ENCODE measurements around the gene IGF2R.

Gene IGF2R

GRCh38 chr6:159939591-159940016, 29.3 kb upstream of the IGF2R start:
- TF ChIP-seq FOXM1 (IDR thresholded peaks at IDR 0.05; ENCODE audit: borderline replicate concordance, low read depth) (no peak), TCF12 (IDR thresholded peaks at IDR 0.05; ENCODE audit: low read depth) (no peak), CEBPB (IDR thresholded peaks at IDR 0.05) (no peak), EP300 (IDR thresholded peaks at IDR 0.05; ENCODE audit: borderline replicate concordance) (no peak), TAF1 (IDR thresholded peaks at IDR 0.05; ENCODE audit: low read depth) (no peak), TEAD4 (IDR thresholded peaks at IDR 0.05) (no peak), ZBTB7A (IDR thresholded peaks at IDR 0.05; ENCODE audit: low read depth) (no peak), MAX (IDR thresholded peaks at IDR 0.05) (no peak), REST (IDR thresholded peaks at IDR 0.05; ENCODE audit: low read depth) (no peak), CREB1 (IDR thresholded peaks at IDR 0.05; ENCODE audit: low read depth) (no peak), EGR1 (IDR thresholded peaks at IDR 0.05) (no peak), NFIC (IDR thresholded peaks at IDR 0.05) (no peak), RAD21 (IDR thresholded peaks at IDR 0.05; ENCODE audit: low read depth) (no peak), YY1 (IDR thresholded peaks at IDR 0.05; ENCODE audit: low read depth) (no peak)
- TF ChIP-seq, protein P1, sequence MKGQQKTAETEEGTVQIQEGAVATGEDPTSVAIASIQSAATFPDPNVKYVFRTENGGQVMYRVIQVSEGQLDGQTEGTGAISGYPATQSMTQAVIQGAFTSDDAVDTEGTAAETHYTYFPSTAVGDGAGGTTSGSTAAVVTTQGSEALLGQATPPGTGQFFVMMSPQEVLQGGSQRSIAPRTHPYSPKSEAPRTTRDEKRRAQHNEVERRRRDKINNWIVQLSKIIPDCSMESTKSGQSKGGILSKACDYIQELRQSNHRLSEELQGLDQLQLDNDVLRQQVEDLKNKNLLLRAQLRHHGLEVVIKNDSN (IDR thresholded peaks at IDR 0.05), result no peak

DNA sequence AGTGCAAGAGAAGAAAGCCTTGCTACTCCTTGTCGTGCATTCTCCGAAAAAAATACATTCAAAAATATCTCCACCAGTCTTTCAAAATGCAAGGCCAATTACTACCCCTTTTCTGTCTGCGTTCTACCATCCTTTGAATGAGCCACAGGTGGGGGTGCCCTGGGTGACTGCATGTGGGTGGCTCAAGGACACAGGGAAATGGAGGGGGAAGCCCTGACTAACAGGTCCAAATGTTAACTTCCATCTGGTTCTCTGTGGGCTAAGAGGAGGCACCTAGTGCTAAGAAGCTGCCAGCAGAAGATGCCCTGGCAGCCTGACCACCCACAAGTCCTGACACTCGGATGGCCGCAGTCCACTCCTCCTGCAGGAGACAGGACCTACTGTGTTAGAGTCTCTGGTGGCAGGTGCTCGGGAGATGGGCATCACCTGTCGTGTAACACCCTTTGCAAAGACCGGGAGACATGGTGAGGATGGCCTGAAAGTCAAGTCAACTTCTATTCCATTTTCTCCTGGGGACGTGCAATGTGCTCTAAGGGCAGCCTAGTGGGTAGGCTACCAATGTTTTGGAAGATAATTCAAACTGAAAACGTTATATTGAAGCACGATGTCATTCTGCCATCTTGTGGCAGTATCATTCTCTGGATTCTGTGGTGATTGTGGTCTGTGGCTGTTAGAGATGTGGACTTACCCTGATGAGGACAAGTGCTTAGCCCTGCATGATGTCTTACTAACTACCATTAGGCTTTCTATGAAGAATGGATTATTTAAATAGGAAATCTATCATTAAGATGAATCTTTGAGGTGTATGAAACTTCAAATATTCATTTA, 27.4 kb upstream of the IGF2R start:
- TF ChIP-seq TEAD4 (IDR thresholded peaks at IDR 0.05) (no peak), RAD21 (IDR thresholded peaks at IDR 0.05; ENCODE audit: low read depth) (peak; percentile 57)

DNA sequence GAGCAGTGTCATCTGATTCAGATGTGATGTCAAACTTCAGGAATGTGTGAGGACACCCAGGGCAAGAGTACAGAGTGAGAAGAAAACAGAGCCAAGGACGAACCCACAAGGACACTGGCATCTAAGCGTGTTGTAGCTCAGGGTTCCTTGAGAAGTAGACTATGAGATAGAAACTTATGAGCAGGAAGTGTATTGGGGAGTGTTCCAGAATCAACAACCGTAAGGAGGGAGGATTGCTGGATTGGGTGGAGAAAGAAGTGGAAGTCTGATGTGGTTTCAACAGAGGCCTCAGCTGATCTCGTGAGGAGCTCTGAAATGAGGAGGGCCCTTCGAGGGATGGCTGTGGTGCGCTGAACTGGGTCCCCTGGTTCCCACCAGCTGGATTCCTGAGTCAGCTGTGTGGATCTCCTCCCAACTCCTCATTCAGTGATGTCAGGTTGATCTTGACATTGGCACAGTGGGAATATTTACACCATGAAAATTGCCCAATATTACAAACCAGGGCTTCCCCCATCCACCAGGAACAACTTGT, 25.7 kb upstream of the IGF2R start:
- TF ChIP-seq YY1 (IDR thresholded peaks at IDR 0.05; ENCODE audit: low read depth) (no peak), ZBTB7A (IDR thresholded peaks at IDR 0.05; ENCODE audit: low read depth) (no peak), CREB1 (IDR thresholded peaks at IDR 0.05; ENCODE audit: low read depth) (no peak), RAD21 (IDR thresholded peaks at IDR 0.05; ENCODE audit: low read depth) (no peak), MAX (IDR thresholded peaks at IDR 0.05) (no peak), EP300 (IDR thresholded peaks at IDR 0.05; ENCODE audit: borderline replicate concordance) (no peak), NFIC (IDR thresholded peaks at IDR 0.05) (no peak), FOXM1 (IDR thresholded peaks at IDR 0.05; ENCODE audit: borderline replicate concordance, low read depth) (no peak), REST (IDR thresholded peaks at IDR 0.05; ENCODE audit: low read depth) (no peak), TAF1 (IDR thresholded peaks at IDR 0.05; ENCODE audit: low read depth) (no peak), EGR1 (IDR thresholded peaks at IDR 0.05) (no peak), CEBPB (IDR thresholded peaks at IDR 0.05) (no peak), TEAD4 (IDR thresholded peaks at IDR 0.05) (no peak)

DNA sequence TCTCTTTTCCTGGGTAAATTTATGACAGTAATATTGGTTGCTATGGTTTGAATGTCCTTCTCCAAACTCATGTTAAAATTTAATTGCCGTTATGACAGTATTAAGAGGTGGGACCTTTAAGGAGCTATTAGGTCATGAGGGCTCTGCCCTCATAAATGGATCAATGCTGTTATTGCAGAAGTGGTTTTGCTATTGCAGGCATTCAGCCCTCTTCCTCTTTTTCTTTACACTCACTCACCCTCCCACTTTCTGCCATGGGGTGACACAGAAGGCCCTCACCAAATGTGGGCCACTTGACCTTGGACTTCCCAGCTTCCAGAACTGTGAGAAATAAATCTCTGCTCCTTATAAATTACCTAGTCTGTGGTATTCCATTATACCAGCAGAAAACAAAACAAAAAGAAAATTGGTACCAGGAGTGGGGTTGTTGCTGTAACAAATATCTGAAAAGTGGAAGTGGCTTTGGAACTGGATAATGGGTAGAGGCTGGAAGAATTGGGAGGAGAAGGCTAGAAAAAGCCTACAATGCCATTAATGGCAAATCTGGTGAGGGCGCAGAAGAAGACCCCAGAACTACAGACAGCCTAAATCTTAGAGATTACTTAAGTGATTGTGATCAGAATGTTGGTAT, 24.8 kb upstream of the IGF2R start:
- TF ChIP-seq FOXM1 (IDR thresholded peaks at IDR 0.05; ENCODE audit: borderline replicate concordance, low read depth) (no peak), EGR1 (IDR thresholded peaks at IDR 0.05) (no peak), TAF1 (IDR thresholded peaks at IDR 0.05; ENCODE audit: low read depth) (no peak), RAD21 (IDR thresholded peaks at IDR 0.05; ENCODE audit: low read depth) (no peak), ZBTB7A (IDR thresholded peaks at IDR 0.05; ENCODE audit: low read depth) (no peak), TCF12 (IDR thresholded peaks at IDR 0.05; ENCODE audit: low read depth) (no peak), NFIC (IDR thresholded peaks at IDR 0.05) (no peak), MAX (IDR thresholded peaks at IDR 0.05) (no peak), CEBPB (IDR thresholded peaks at IDR 0.05) (no peak), YY1 (IDR thresholded peaks at IDR 0.05; ENCODE audit: low read depth) (no peak), EP300 (IDR thresholded peaks at IDR 0.05; ENCODE audit: borderline replicate concordance) (no peak), REST (IDR thresholded peaks at IDR 0.05; ENCODE audit: low read depth) (no peak), TEAD4 (IDR thresholded peaks at IDR 0.05) (no peak)
- TF ChIP-seq, protein P1 (IDR thresholded peaks at IDR 0.05), result no peak

Data from Ishikawa (cell line).